Testis (tissue), 3 donors: ENCODE results near the gene DTNB. TPM values are rescaled to one million over a fixed set of nuclear protein-coding genes. Genes with fewer than 3 reads are reported as not detected.

ENCODE experiments used
- DNase-seq: peaks from one replicate; pipeline ENCODE4 v3.0.0-alpha.2; 2019
- H3K27ac ChIP-seq, 2 donors: fragments of 200-600 bp; sonication (generic); one replicate each; pipeline ENCODE4 v1.5.1; 2019
- H3K27me3 ChIP-seq: fragments of 200-600 bp; sonication (generic); one replicate; pipeline ENCODE4 v1.5.1; 2019
- H3K36me3 ChIP-seq: fragments of 200-600 bp; sonication (generic); one replicate; pipeline ENCODE4 v1.5.1; 2017; ENCODE audit warnings: low read depth; ENCODE audit errors: missing control alignments
- H3K4me1 ChIP-seq: fragments of 200-600 bp; sonication (generic); one replicate; pipeline ENCODE4 v1.5.1; 2019
- H3K4me3 ChIP-seq, 2 donors: fragments of 200-600 bp; sonication (generic); one replicate each; pipeline ENCODE4 v1.5.1; 2017 to 2019
- H3K9me3 ChIP-seq: fragments of 200-600 bp; sonication (generic); one replicate; pipeline ENCODE4 v1.5.1; 2017
- CTCF ChIP-seq, 3 experiments: fragments of 450-650 bp in 2 of 3; fragments of 200-600 bp in 1 of 3; sonication (generic) in 1 of 3; IDR thresholded peaks; one replicate each; pipeline ENCODE4 v1.5.1; 2016 to 2019; ENCODE audit warnings: antibody characterized with exemption in 3 of 3, mild to moderate bottlenecking in 2 of 3, moderate library complexity in 1 of 3
- POLR2A ChIP-seq: fragments of 450-650 bp; IDR thresholded peaks from one replicate; pipeline ENCODE4 v1.6.1; 2017; ENCODE audit warnings: antibody characterized with exemption, mild to moderate bottlenecking, moderate library complexity
- WGBS, 2 donors: methylation state at CpG; one replicate each; pipeline ENCODE4 v1.1.5; 2018; 5-methylcytosine and 5-hydroxymethylcytosine counted together
- intact Hi-C: fragments of 100-400 bp; cut with DNase I; formaldehyde crosslinking; loops from one replicate; pipeline ENCODE4 v1.15.1; 2023; ENCODE audit warnings: low total_unique reads
- polyA plus RNA-seq: library from polyadenylated mRNA; stranded (reverse); fragments of 350-450 nt; fragmentation: Illumina TruSeq; extraction: RNeasy Lipid Tissue Mini Kit (QIAGEN cat#74804); gene quantifications from one replicate; pipeline ENCODE4 v1.2.3, GENCODE V29; 2014; ENCODE audit warnings: low read depth, low replicate concordance; ENCODE audit not compliant: insufficient read depth
- total RNA-seq, 2 donors: library from RNA; depleted of rRNA; stranded (reverse); fragments of >200 nt; gene quantifications; one replicate each; pipeline ENCODE4 v1.2.3, GENCODE V29; 2016

The DTNB gene
- total and polyA plus RNA-seq, 3 donors from 2014 or later, result 21.9 to 47.3 (median 45.1) TPM

- Histone ChIP-seq H3K4me3 (no peak overlapping the region), H3K27ac (peak overlapping the region; percentile 11 to 51), H3K9me3 (no peaks in the 10 kb centered on the region), H3K36me3 (no peaks in the 10 kb centered on the region), H3K27me3 (no peaks in the 10 kb centered on the region), H3K4me1 (peaks cover 12% of the 10 kb centered on the region)
- 29 to 38% methylated on average over 3 of the region's 3 CpGs for WGBS, 2 donors
- no peak for TF ChIP-seq CTCF (IDR thresholded peaks at IDR 0.05)
- no peak for TF ChIP-seq POLR2A
- intact Hi-C loops, result no loop called here
- DNase-seq, result peak; percentile 76
Measured at GRCh38 chr2:25570161-25570845, 103.1 kb downstream of the DTNB start.

- intact Hi-C loops, result no loop called here
- peak; percentile 41 to 70 (median 58) for TF ChIP-seq CTCF (IDR thresholded peaks at IDR 0.05)
- TF ChIP-seq POLR2A, result no peak
- Histone ChIP-seq H3K4me1 (peaks cover 12% of the 10 kb centered on the region), H3K27me3 (no peaks in the 10 kb centered on the region), H3K4me3 (no peak overlapping the region), H3K9me3 (no peaks in the 10 kb centered on the region), H3K36me3 (no peaks in the 10 kb centered on the region), H3K27ac (no peak overlapping the region)
- peak; percentile 51 for DNase-seq
- WGBS, 2 donors, result 52 to 64% methylated on average over 1 of the region's 1 CpG
Measured at GRCh38 chr2:25567406-25567805, 106.0 kb downstream of the DTNB start.

DNA sequence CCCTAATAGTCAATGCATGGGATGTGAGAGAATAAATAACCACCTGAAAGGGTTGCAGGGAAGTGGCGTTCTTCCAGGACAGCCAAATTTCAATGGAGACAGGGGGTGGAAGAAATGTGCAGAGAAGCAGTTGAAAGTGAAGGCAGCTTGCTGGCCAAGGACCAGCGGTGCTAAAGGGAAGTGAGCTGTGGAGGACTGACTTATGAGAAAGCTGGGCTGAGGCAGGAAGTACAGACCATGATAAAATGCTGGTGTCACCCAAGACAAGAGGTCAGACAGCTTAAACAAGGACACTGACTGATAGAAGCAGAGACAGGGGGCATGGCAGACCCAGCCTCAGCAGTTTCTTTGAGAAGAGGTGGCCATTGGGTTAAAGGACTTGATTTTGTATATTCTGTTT, 106.7 kb downstream of the DTNB start:
- Histone ChIP-seq H3K36me3 (no peaks in the 10 kb centered on the region), H3K4me1 (peaks cover 12% of the 10 kb centered on the region), H3K4me3 (no peak overlapping the region), H3K27me3 (no peaks in the 10 kb centered on the region), H3K9me3 (no peaks in the 10 kb centered on the region), H3K27ac (no peak overlapping the region)
- intact Hi-C loops, result no loop called here
- DNase-seq, result peak; percentile 42
- WGBS, 2 donors, result 60 to 64% methylated on average over 2 of the region's 2 CpGs
- TF ChIP-seq POLR2A (no peak), CTCF (IDR thresholded peaks at IDR 0.05) (no peak)

GRCh38 chr2:25566094-25566493, 107.3 kb downstream of the DTNB start:
- intact Hi-C loops, result no loop called here
- WGBS, 2 donors, result 91 to 94% methylated on average over 6 of the region's 6 CpGs
- no peak for TF ChIP-seq CTCF (IDR thresholded peaks at IDR 0.05)
- TF ChIP-seq POLR2A, result no peak

More at GRCh38 chr2:25566094-25566493, 107.3 kb downstream of the DTNB start:
- DNase-seq, result no peak
- no peak overlapping the region for H3K4me3 ChIP-seq
- H3K36me3 ChIP-seq, result no peaks in the 10 kb centered on the region
- H3K9me3 ChIP-seq, result no peaks in the 10 kb centered on the region
- H3K4me1 ChIP-seq, result peaks cover 12% of the 10 kb centered on the region
- no peak overlapping the region for H3K27ac ChIP-seq
- H3K27me3 ChIP-seq, result no peaks in the 10 kb centered on the region
